Adrenal gland (tissue), 12 donors: ENCODE measurements around the gene FAM216B. TPM values are rescaled to one million over a fixed set of nuclear protein-coding genes. Genes with fewer than 3 reads are reported as not detected.
A peak's percentile ranks its signal among the peaks of the same experiment; 100 is the strongest.

Source experiments
- DNase-seq, 7 donors: peaks; one replicate each; pipeline ENCODE4 v3.0.0-alpha.2; 2019 to 2020
- H3K27ac ChIP-seq, 5 donors: fragments of 200-600 bp; sonication (generic) in 4 of 5; 1 replicate in 3 of 5; 2 replicates in 2 of 5; pipeline versions ENCODE4 v1.5.1 to v1.8.0; 2016 to 2020; ENCODE audit warnings: mild to moderate bottlenecking in 1 of 5
- H3K27me3 ChIP-seq: fragments of 200-600 bp; 2 replicates; pipeline ENCODE4 v1.8.0; 2021
- H3K36me3 ChIP-seq, 2 donors: fragments of 200-600 bp; replicated peaks in 1 of 2; 1 replicate in 1 of 2; 2 replicates in 1 of 2; pipeline versions ENCODE4 v1.5.1 to v1.8.0; 2018 to 2022
- H3K4me1 ChIP-seq, 2 donors: fragments of 200-600 bp; replicated peaks in 1 of 2; 1 replicate in 1 of 2; 2 replicates in 1 of 2; pipeline versions ENCODE4 v1.5.1 to v1.8.0; 2018 to 2021
- H3K4me3 ChIP-seq, 4 donors: fragments of 200-600 bp; sonication (generic) in 3 of 4; one replicate each; pipeline ENCODE4 v1.5.1; 2016 to 2018
- H3K9me3 ChIP-seq, 3 donors: fragments of 200-600 bp; sonication (generic) in 1 of 3; replicated peaks in 1 of 3; 1 replicate in 2 of 3; 2 replicates in 1 of 3; pipeline versions ENCODE4 v1.5.1 to v1.8.0; 2016 to 2021
- POLR2A ChIP-seq, 2 donors: fragments of 450-650 bp; IDR thresholded peaks; one replicate each; pipeline ENCODE4 v1.6.1; 2017; ENCODE audit warnings: antibody characterized with exemption in 2 of 2, mild to moderate bottlenecking in 2 of 2, moderate library complexity in 1 of 2
- WGBS, 4 donors: extraction: QIAGEN DNeasy Blood & Tissue Kit in 2 of 4; methylation state at CpG; one replicate each; pipeline versions ENCODE4 v1.1.5 to v1.1.7; 2013 to 2017; 5-methylcytosine and 5-hydroxymethylcytosine counted together
- intact Hi-C, 2 donors: fragments of 100-400 bp; cut with DNase I; formaldehyde crosslinking; loops; one replicate each; pipeline versions ENCODE4 v1.14.1 to v1.15.0; 2022 to 2023
- polyA plus RNA-seq, 3 donors: library from polyadenylated mRNA; stranded (reverse); fragments of 200-250 nt in 2 of 3; fragments of 350-450 nt in 1 of 3; fragmentation: Illumina TruSeq in 1 of 3; extraction: RNeasy Lipid Tissue Mini Kit (QIAGEN cat#74804) in 1 of 3; gene quantifications; one replicate each; pipeline ENCODE4 v1.2.3, GENCODE V29; 2013 to 2014
- total RNA-seq, 9 donors: library from RNA; depleted of rRNA in 4 of 9; stranded (reverse); fragments of >200 nt in 4 of 9; fragments of 120-200 nt in 1 of 9; fragmentation: NEBNext Ultra II Directional in 1 of 9; extraction: Animal tissue kit (Norgen Biotek cat#: 25700) in 1 of 9; gene quantifications; one replicate each; pipeline versions ENCODE4 v1.1.0 to v1.2.4, GENCODE V29; 2013 to 2023
- TF ChIP-seq, protein P1 (sequence below), 6 experiments: fragments of 450-650 bp in 4 of 6; fragments of 200-600 bp in 2 of 6; sonication (generic) in 1 of 6; IDR thresholded peaks; 1 replicate in 5 of 6; 2 replicates in 1 of 6; pipeline versions ENCODE4 v1.5.1 to v1.8.0; 2016 to 2021; ENCODE audit warnings: antibody characterized with exemption in 6 of 6, mild to moderate bottlenecking in 2 of 6, moderate library complexity in 1 of 6
- donor health status: healthy with polysubstance abuse.
- donor health status: Bipolar disorder and iron deficiency.
- donor health status: DM: yes; HTN: yes; CAD: no.
- donor health status: DM: no; HTN: no; CAD: no.
- donor health status: DM: no; HTN: no; CAD: no.
- donor health status: DM: yes; HTN: yes; CAD: no.

FAM216B gene
- total and polyA plus RNA-seq, 12 donors = not detected

DNA sequence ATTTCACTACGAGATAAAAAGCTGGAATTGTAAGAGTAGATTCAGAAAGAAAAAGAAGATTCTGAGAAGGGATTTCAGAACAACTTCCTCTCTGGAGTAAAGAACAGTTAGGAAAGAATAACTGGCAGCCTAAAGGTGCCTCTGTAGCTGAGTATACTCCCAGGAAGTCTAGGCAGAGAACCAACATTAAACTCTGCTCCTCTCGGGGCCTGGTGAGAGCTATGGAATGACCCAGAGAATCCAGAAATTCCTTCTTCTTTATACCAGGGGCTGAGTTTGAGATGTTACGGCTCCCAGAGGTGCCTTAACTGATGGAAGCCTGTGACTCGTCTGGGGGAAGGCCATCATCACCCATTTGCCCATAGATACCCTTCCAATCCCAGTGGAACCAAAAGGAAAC, 39.1 kb downstream of the FAM216B start:
- no peaks in the 10 kb centered on the region for H3K4me1 ChIP-seq
- no peaks in the 10 kb centered on the region for H3K36me3 ChIP-seq
- DNase-seq = no peak
- H3K9me3 ChIP-seq = no peaks in the 10 kb centered on the region
- WGBS, 4 donors = 62 to 69% (median 66%) methylated on average over 4 of the region's 4 CpGs
- TF ChIP-seq POLR2A (IDR thresholded peaks at IDR 0.05) = no peak
- TF ChIP-seq, protein P1, sequence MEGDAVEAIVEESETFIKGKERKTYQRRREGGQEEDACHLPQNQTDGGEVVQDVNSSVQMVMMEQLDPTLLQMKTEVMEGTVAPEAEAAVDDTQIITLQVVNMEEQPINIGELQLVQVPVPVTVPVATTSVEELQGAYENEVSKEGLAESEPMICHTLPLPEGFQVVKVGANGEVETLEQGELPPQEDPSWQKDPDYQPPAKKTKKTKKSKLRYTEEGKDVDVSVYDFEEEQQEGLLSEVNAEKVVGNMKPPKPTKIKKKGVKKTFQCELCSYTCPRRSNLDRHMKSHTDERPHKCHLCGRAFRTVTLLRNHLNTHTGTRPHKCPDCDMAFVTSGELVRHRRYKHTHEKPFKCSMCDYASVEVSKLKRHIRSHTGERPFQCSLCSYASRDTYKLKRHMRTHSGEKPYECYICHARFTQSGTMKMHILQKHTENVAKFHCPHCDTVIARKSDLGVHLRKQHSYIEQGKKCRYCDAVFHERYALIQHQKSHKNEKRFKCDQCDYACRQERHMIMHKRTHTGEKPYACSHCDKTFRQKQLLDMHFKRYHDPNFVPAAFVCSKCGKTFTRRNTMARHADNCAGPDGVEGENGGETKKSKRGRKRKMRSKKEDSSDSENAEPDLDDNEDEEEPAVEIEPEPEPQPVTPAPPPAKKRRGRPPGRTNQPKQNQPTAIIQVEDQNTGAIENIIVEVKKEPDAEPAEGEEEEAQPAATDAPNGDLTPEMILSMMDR (IDR thresholded peaks at IDR 0.05) = no peak
- intact Hi-C loops = no loop called here
- peaks cover 1% of the 10 kb centered on the region for H3K27me3 ChIP-seq
- H3K4me3 ChIP-seq = no peak overlapping the region
- no peak overlapping the region for H3K27ac ChIP-seq

DNA sequence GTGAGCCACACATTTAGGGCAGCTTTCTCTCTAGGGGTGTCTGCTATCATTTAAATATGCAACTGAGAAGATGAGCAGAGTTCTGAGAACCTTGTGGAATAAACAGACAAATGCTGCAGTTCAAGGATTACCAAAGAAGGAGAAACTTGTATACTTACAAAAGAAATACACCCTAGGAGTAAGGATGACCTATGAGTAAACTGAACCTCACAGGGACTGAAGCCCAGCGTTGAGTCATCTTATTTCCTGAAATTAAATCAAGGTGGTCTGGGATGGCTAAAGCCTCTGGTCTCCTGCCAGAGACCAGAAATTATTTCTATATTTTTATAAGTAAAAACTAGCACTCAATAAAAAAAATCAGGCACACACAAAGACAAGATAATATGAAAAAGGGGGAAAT, 40.1 kb downstream of the FAM216B start:
- Histone ChIP-seq H3K27ac (no peak overlapping the region), H3K27me3 (peaks cover 6% of the 10 kb centered on the region), H3K4me1 (no peaks in the 10 kb centered on the region), H3K9me3 (no peaks in the 10 kb centered on the region), H3K4me3 (no peak overlapping the region), H3K36me3 (no peaks in the 10 kb centered on the region)
- intact Hi-C loops = no loop called here
- DNase-seq = no peak
- TF ChIP-seq, protein P1 (IDR thresholded peaks at IDR 0.05) = no peak
- TF ChIP-seq POLR2A (IDR thresholded peaks at IDR 0.05) = no peak
- 47 to 57% (median 50%) methylated on average over 1 of the region's 1 CpG for WGBS, 4 donors

DNA sequence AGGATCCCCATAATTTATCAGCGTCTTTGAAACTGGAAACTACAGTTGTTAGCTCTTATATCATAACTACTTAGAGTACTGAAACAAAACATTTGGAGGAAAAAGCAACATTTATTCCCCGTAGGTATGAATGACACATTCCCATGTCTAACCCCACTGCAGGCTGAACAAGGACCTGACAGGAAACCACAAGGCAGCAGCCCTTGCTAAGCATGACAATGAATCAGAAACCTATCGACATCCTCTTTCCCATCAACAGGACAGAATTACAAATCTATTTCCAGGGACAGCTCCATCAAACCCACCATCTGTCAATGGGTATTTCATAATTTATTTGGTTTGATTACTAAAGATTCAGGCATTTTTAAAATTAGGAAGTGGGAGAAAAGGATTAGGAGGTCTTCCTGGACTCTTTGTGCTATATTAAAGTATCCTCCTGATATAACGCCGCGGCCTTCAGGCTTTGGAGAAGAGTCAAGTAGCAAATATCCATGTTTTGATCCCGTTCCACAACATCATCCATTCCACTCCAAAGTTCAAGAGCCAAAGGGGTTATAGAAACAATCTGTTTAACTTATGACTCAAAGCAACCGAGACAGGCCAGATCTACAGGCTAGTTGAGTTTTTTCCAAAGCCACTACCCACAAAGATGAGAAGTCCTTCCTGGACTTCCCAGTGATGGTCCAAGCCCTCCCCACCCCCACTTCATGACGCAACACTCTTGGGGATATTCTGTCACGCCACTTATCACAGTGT, 51.1 kb downstream of the FAM216B start:
- Histone ChIP-seq H3K9me3 (no peaks in the 10 kb centered on the region), H3K4me3 (no peak overlapping the region), H3K27me3 (no peaks in the 10 kb centered on the region), H3K27ac (no peak overlapping the region), H3K4me1 (no peaks in the 10 kb centered on the region), H3K36me3 (no peaks in the 10 kb centered on the region)
- WGBS, 4 donors = 62 to 81% (median 67%) methylated on average over 10 of the region's 10 CpGs
- DNase-seq = peak in 3 of 7 donors; percentile 7 to 25 (median 16)
- TF ChIP-seq, protein P1 (IDR thresholded peaks at IDR 0.05) = no peak
- TF ChIP-seq POLR2A (IDR thresholded peaks at IDR 0.05) = no peak
- intact Hi-C loops = no loop called here

GRCh38 chr13:42834946-42835345, 53.6 kb downstream of the FAM216B start:
- Histone ChIP-seq H3K36me3 (no peaks in the 10 kb centered on the region), H3K9me3 (no peaks in the 10 kb centered on the region), H3K4me3 (no peak overlapping the region), H3K4me1 (no peaks in the 10 kb centered on the region), H3K27me3 (no peaks in the 10 kb centered on the region), H3K27ac (no peak overlapping the region)
- TF ChIP-seq, protein P1 (IDR thresholded peaks at IDR 0.05) = no peak
- TF ChIP-seq POLR2A (IDR thresholded peaks at IDR 0.05) = no peak
- no peak for DNase-seq
- intact Hi-C loops = no loop called here
- WGBS, 4 donors = 63 to 77% (median 74%) methylated on average over 3 of the region's 3 CpGs
